Retinal pigment epithelial cell (primary cell): ENCODE data around the gene SLC41A2.

ENCODE experiments used
- DNase-seq: peaks from one replicate; pipeline ENCODE4 v3.0.0-alpha.2; 2010; ENCODE audit warnings: low read depth
- H3K4me3 ChIP-seq: 2 replicates; pipeline ENCODE4 v1.5.1; 2011; ENCODE audit warnings: mild to moderate bottlenecking, low read length, control low read depth, moderate library complexity
- TF ChIP-seq, protein P1 (sequence below): conservative IDR thresholded peaks from 2 replicates; pipeline ENCODE4 v1.5.1; 2011; ENCODE audit warnings: low read depth, low read length, control low read depth, inconsistent platforms

The SLC41A2 gene

DNA sequence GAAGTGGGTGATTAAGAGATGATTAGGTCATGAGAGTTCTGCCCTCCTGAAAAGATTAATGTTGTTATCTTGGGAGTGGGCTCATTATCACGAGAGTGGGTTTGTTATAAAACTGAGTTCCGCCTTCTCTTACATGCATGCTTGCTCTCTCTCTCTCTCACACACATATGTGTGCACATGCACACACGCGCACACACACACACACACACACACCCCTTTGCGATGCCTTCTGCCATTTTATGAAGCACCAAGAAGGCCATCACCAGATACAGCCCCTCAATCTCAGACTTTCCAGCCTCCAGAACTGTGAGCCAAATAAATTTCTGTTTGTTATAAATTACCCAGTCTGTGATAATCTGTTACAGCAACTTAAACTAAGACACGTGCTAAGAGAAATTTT lies 5.7 kb upstream of the SLC41A2 start:
- no peak overlapping the region for H3K4me3 ChIP-seq
- DNase-seq = no peak
- TF ChIP-seq, protein P1, sequence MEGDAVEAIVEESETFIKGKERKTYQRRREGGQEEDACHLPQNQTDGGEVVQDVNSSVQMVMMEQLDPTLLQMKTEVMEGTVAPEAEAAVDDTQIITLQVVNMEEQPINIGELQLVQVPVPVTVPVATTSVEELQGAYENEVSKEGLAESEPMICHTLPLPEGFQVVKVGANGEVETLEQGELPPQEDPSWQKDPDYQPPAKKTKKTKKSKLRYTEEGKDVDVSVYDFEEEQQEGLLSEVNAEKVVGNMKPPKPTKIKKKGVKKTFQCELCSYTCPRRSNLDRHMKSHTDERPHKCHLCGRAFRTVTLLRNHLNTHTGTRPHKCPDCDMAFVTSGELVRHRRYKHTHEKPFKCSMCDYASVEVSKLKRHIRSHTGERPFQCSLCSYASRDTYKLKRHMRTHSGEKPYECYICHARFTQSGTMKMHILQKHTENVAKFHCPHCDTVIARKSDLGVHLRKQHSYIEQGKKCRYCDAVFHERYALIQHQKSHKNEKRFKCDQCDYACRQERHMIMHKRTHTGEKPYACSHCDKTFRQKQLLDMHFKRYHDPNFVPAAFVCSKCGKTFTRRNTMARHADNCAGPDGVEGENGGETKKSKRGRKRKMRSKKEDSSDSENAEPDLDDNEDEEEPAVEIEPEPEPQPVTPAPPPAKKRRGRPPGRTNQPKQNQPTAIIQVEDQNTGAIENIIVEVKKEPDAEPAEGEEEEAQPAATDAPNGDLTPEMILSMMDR = no peak

DNA sequence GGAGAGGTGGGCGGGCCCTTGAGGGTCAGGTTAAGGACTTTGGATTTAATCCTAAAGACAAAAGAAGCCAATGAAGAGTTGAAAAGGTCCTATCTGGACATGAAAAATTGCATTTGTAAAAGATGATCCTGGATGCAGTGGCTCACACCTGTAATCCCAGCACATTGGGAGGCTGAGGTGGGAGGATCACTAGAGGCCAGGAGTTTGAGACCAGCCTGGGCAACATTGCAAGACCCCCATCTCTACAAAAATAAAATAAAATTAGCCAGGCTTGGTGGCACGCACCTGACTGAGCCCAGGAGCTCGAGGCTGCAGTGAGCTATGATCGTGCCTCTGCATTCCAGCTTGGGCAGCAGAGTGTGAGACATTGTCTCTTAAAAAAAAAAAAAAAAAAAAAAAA lies 2.4 kb upstream of the SLC41A2 start:
- TF ChIP-seq, protein P1 = no peak
- DNase-seq = no peak
- no peak overlapping the region for H3K4me3 ChIP-seq

DNA sequence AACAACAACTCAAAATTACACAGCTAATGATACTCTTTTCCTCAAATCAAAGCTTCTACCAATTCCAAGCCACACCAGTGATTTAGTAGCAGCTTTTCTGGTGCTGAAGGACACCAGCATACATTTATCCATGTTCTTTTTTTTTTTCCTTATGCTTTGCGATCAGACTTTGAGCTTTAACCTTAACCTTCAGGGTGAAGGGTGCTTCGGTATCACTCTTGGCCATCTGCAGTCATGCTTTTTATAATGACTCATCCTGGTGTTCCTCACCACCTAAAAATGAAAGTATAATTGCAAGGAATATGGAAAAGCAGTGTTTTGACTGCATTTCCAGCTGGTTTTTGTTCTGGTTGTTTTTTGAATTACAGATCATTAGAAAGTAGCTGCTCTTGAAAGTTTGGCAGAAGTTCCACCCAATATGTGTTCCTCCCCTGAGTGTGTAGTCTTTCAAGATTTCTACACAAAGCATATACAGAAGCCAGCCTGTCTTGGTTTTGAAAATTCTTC lies 1.3 kb upstream of the SLC41A2 start:
- DNase-seq = no peak
- no peak overlapping the region for H3K4me3 ChIP-seq
- TF ChIP-seq, protein P1 = no peak

DNA sequence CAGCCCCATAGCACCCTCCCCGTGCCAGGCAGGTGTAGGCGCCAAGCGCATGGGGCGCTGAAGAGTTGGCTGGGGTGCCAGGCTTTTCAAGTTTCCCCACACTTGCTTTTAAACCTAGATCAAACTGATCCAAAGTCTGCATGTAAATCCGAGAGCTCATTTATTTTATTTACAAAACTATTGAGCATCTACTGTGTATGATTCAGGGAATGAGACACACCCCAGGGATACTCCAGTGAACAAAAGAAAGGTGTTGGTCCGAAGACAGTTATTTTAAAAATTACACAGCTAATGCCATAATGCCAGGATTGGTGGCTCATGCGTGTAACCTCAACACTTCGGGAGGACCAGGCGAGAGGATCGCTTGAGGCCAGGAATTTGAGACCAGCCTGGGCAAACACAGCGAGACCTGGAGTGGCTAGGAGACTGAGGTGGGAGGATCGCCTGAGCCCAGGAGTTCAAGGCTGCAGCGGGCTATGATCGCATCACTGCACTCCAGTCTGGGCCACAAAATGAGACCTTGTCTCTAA lies 780 bp upstream of the SLC41A2 start:
- H3K4me3 ChIP-seq = peak overlapping the region; percentile 56
- TF ChIP-seq, protein P1 = peak; percentile 23
- no peak for DNase-seq

DNA sequence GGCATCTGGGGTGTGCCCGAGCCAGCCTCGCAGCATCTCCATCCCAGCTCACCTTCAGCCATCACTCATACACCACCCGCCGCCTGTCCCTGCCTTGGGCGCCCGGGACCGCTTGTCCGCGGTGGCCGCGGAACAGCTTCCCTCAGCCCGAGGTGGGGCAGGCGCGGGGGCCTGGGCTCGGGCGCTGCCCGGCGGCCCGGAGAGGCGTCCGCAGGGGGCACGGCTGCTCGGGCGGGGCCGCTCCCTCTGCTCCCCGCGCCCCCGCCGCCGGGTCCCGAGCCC lies 430 bp downstream of the SLC41A2 start:
- TF ChIP-seq, protein P1 = no peak
- no peak for DNase-seq

DNA sequence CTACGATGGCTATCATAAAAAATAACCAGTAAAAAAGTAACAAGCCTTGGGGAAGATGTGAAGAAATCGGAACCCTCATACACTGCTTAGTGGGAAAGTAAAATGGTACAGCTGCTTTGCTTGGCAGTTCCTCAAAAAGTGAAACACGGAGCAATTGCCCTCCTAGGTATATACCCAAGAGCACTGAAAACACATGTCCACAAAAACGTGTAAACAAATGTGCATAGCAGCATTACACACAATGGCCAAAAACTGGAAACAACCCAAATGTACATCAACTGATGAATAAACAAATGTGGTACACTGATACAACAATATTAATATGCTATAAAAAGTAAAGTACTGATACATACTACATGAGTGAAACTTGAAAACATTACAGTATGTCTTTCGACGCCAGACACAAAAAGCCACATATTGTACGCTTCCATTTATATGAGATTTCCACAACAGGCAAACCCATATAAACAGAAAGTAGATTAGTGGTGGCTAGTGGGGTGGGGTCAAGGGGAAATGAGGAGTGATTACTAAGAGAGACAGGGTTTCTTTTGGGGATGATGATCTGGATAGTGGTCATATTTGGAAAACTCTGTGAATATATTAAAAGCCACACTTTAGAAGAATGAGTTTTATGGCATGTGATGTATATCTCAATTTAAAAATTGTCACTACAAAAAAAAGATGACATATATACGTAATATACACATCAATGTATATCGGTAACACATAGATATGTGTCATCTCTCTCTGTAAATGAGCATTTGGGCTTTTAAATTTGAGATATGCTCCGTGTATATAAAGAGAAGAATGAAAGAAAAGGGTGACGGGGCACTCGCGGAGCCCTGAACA lies 996 bp downstream of the SLC41A2 start:
- no peak for DNase-seq
- peak overlapping the region; percentile 85 for H3K4me3 ChIP-seq
- TF ChIP-seq, protein P1 = no peak

More for the DNA sequence above, 430 bp downstream of the SLC41A2 start:
- H3K4me3 ChIP-seq = peak overlapping the region; percentile 85

DNA sequence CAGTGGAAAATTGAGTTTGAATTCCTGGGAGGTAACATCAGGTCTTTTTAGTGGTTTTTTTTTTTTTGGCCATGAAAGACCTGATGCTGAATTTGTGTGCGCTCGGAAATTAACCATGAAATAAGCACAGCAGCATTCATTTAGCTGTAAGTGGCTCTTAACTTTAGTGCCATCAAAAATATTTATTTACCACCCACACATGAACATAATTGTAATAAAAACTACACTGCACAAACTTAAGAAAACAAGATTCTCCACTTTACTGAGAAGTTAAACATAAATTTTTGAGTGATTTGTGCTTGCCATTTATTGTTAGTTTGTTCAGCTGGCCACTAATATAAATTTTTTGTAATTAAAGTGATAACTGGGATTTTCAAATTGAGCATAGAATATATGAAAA lies 2.4 kb downstream of the SLC41A2 start:
- H3K4me3 ChIP-seq = no peak overlapping the region
- TF ChIP-seq, protein P1 = no peak
- no peak for DNase-seq
